Brain microvascular endothelial cell (primary cell): ENCODE results near the gene EZR.

Experiments
- DNase-seq: peaks from one replicate; pipeline ENCODE4 v3.0.0-alpha.2; 2020
- H3K27ac ChIP-seq: fragments of 250-450 bp; sonication (Bioruptor Pico); 2 replicates; pipeline ENCODE4 v1.5.1; 2020; ENCODE audit warnings: mild to moderate bottlenecking, moderate library complexity
- H3K27me3 ChIP-seq: fragments of 250-450 bp; sonication (Bioruptor Pico); replicated peaks from 2 replicates; pipeline ENCODE4 v1.5.1; 2020; ENCODE audit warnings: mild to moderate bottlenecking
- H3K36me3 ChIP-seq: fragments of 250-450 bp; sonication (Bioruptor Pico); replicated peaks from 2 replicates; pipeline ENCODE4 v1.5.1; 2020; ENCODE audit warnings: mild to moderate bottlenecking
- H3K4me3 ChIP-seq: 2 replicates; pipeline ENCODE4 v1.5.1; 2011; ENCODE audit warnings: low read depth, mild to moderate bottlenecking, control low read depth, low read length, moderate library complexity
- CTCF ChIP-seq: IDR thresholded peaks from 2 replicates; pipeline ENCODE4 v1.5.1; 2011; ENCODE audit warnings: low read depth, mild to moderate bottlenecking, moderate library complexity, low read length, control low read depth, inconsistent platforms; ENCODE audit errors: missing control alignments
- in situ Hi-C: cut with HindIII; loops from 2 replicates; pipeline ENCODE4 v1.10.0; 2017; ENCODE audit warnings: low sequenced_read_pairs, low pct_ligation_motif_present

The EZR gene

GRCh38 chr6:158847786-158848185, 28.6 kb upstream of the EZR start:
- no peak for DNase-seq
- no peak for TF ChIP-seq CTCF
- in situ Hi-C loops: no loop called here
- no peaks in the 10 kb centered on the region for H3K27me3 ChIP-seq
- H3K4me3 ChIP-seq: no peak overlapping the region
- H3K36me3 ChIP-seq: no peaks in the 10 kb centered on the region
- no peak overlapping the region for H3K27ac ChIP-seq

- Histone ChIP-seq H3K4me3 (no peak overlapping the region), H3K27ac (no peak overlapping the region), H3K27me3 (no peaks in the 10 kb centered on the region), H3K36me3 (no peaks in the 10 kb centered on the region)
- DNase-seq: no peak
- in situ Hi-C loops: no loop called here
- TF ChIP-seq CTCF: no peak
Observed at GRCh38 chr6:158847012-158847529, 27.9 kb upstream of the EZR start.

- H3K4me3 ChIP-seq: no peak overlapping the region
- no peak for DNase-seq
- in situ Hi-C loops: no loop called here
- H3K27ac ChIP-seq: no peak overlapping the region
- H3K27me3 ChIP-seq: no peaks in the 10 kb centered on the region
- no peak for TF ChIP-seq CTCF
- no peaks in the 10 kb centered on the region for H3K36me3 ChIP-seq
Observed at GRCh38 chr6:158843751-158844683, 24.8 kb upstream of the EZR start.

GRCh38 chr6:158841358-158841757, 22.2 kb upstream of the EZR start:
- no peak for TF ChIP-seq CTCF
- H3K36me3 ChIP-seq: no peaks in the 10 kb centered on the region
- H3K4me3 ChIP-seq: no peak overlapping the region
- in situ Hi-C loops: no loop called here
- no peak for DNase-seq
- no peaks in the 10 kb centered on the region for H3K27me3 ChIP-seq
- no peak overlapping the region for H3K27ac ChIP-seq

- in situ Hi-C loops: no loop called here
- no peaks in the 10 kb centered on the region for H3K27me3 ChIP-seq
- H3K4me3 ChIP-seq: no peak overlapping the region
- no peak for DNase-seq
- no peak overlapping the region for H3K27ac ChIP-seq
- TF ChIP-seq CTCF: no peak
- H3K36me3 ChIP-seq: no peaks in the 10 kb centered on the region
Observed at GRCh38 chr6:158840465-158840864, 21.3 kb upstream of the EZR start.
